ENCODE data around the gene HECA.
A peak's percentile ranks its signal among the peaks of the same experiment; 100 is the strongest.
"Not testable (repeated sequence)": the region's sequence is repeated elsewhere in the genome, so short reads cannot be mapped to it uniquely, and the experiment has no call there.

Gene HECA

GRCh38 chr6:139134817-139135577 is at the start of gene HECA:
Gene HECA, plus strand, starts transcription at chr6:139135080. Its CDS starts 317 bp downstream, at chr6:139135397.
- Mint-ChIP-seq H3K36me3 (ENCODE audit: low read depth) (peaks cover 28% of the 10 kb centered on the region), H3K4me1 (ENCODE audit: low read depth) (peaks cover 60% of the 10 kb centered on the region), H3K27me3 (ENCODE audit: low read depth) (no peaks in the 10 kb centered on the region), H3K9me3 (no peaks in the 10 kb centered on the region), H3K27ac (peak within 1 kb of the TSS; percentile 98), H3K4me3 (peak within 1 kb of the TSS; percentile 87)
- peak; percentile 98 for DNase-seq (ENCODE audit: low spot score)

- Mint-ChIP-seq H3K27me3 (ENCODE audit: low read depth) (peaks cover 4% of the 10 kb centered on the region), H3K27ac (no peak overlapping the region)
- no peak for DNase-seq (ENCODE audit: low spot score)
Observed at GRCh38 chr6:139091826-139092225, 43.1 kb upstream of the HECA start.

GRCh38 chr6:139099984-139100383 is 34.9 kb upstream of the HECA start:
- H3K27ac Mint-ChIP-seq, result peak overlapping the region; percentile 2
- no peaks in the 10 kb centered on the region for H3K9me3 Mint-ChIP-seq
- H3K4me3 Mint-ChIP-seq, result no peak overlapping the region
- no peaks in the 10 kb centered on the region for H3K36me3 Mint-ChIP-seq (ENCODE audit: low read depth)
- peaks cover 21% of the 10 kb centered on the region for H3K4me1 Mint-ChIP-seq (ENCODE audit: low read depth)
- peak; percentile 40 for DNase-seq (ENCODE audit: low spot score)
- no peaks in the 10 kb centered on the region for H3K27me3 Mint-ChIP-seq (ENCODE audit: low read depth)

More at GRCh38 chr6:139091826-139092225, 43.1 kb upstream of the HECA start:
- no peak overlapping the region for H3K4me3 Mint-ChIP-seq
- no peaks in the 10 kb centered on the region for H3K4me1 Mint-ChIP-seq (ENCODE audit: low read depth)
- peaks cover 2% of the 10 kb centered on the region for H3K36me3 Mint-ChIP-seq (ENCODE audit: low read depth)
- H3K9me3 Mint-ChIP-seq, result peaks cover 4% of the 10 kb centered on the region

GRCh38 chr6:139107051-139107450 is 27.8 kb upstream of the HECA start:
- Mint-ChIP-seq H3K4me3 (no peak overlapping the region), H3K9me3 (no peaks in the 10 kb centered on the region), H3K27me3 (ENCODE audit: low read depth) (no peaks in the 10 kb centered on the region), H3K36me3 (ENCODE audit: low read depth) (no peaks in the 10 kb centered on the region), H3K4me1 (ENCODE audit: low read depth) (peaks cover 18% of the 10 kb centered on the region), H3K27ac (no peak overlapping the region)
- no peak for DNase-seq (ENCODE audit: low spot score)

- Mint-ChIP-seq H3K4me1 (ENCODE audit: low read depth) (peaks cover 25% of the 10 kb centered on the region), H3K27me3 (ENCODE audit: low read depth) (no peaks in the 10 kb centered on the region), H3K27ac (no peak overlapping the region), H3K4me3 (no peak overlapping the region), H3K9me3 (no peaks in the 10 kb centered on the region), H3K36me3 (ENCODE audit: low read depth) (no peaks in the 10 kb centered on the region)
- DNase-seq (ENCODE audit: low spot score), result no peak
Observed at GRCh38 chr6:139108378-139108777, 26.5 kb upstream of the HECA start.

- no peak for DNase-seq (ENCODE audit: low spot score)
- Mint-ChIP-seq H3K27me3 (ENCODE audit: low read depth) (no peaks in the 10 kb centered on the region), H3K4me1 (ENCODE audit: low read depth) (peaks cover 35% of the 10 kb centered on the region), H3K36me3 (ENCODE audit: low read depth) (no peaks in the 10 kb centered on the region), H3K4me3 (no peak overlapping the region), H3K27ac (no peak overlapping the region), H3K9me3 (no peaks in the 10 kb centered on the region)
Observed at GRCh38 chr6:139109558-139109957, 25.3 kb upstream of the HECA start.

- no peaks in the 10 kb centered on the region for H3K27me3 Mint-ChIP-seq (ENCODE audit: low read depth)
- H3K36me3 Mint-ChIP-seq (ENCODE audit: low read depth), result no peaks in the 10 kb centered on the region
- no peaks in the 10 kb centered on the region for H3K9me3 Mint-ChIP-seq
- no peak overlapping the region for H3K27ac Mint-ChIP-seq
- H3K4me3 Mint-ChIP-seq, result no peak overlapping the region
- no peak for DNase-seq (ENCODE audit: low spot score)
- H3K4me1 Mint-ChIP-seq (ENCODE audit: low read depth), result peaks cover 52% of the 10 kb centered on the region
Observed at GRCh38 chr6:139112146-139112545, 22.7 kb upstream of the HECA start.

- H3K36me3 Mint-ChIP-seq (ENCODE audit: low read depth), result peaks cover under 1% of the 10 kb centered on the region
- DNase-seq (ENCODE audit: low spot score), result no peak
- peaks cover 54% of the 10 kb centered on the region for H3K4me1 Mint-ChIP-seq (ENCODE audit: low read depth)
- peak overlapping the region; percentile 85 for H3K27ac Mint-ChIP-seq
- H3K4me3 Mint-ChIP-seq, result peak overlapping the region; percentile 47
- peaks cover 3% of the 10 kb centered on the region for H3K9me3 Mint-ChIP-seq
- H3K27me3 Mint-ChIP-seq (ENCODE audit: low read depth), result no peaks in the 10 kb centered on the region
Observed at GRCh38 chr6:139112561-139112960, 22.3 kb upstream of the HECA start.

- Mint-ChIP-seq H3K4me1 (ENCODE audit: low read depth) (peaks cover 49% of the 10 kb centered on the region), H3K4me3 (no peak overlapping the region), H3K36me3 (ENCODE audit: low read depth) (peaks cover 12% of the 10 kb centered on the region), H3K27ac (no peak overlapping the region), H3K9me3 (peaks cover 20% of the 10 kb centered on the region), H3K27me3 (ENCODE audit: low read depth) (no peaks in the 10 kb centered on the region)
- no peak for DNase-seq (ENCODE audit: low spot score)
Observed at GRCh38 chr6:139114746-139115145, 20.1 kb upstream of the HECA start.

- Mint-ChIP-seq H3K36me3 (ENCODE audit: low read depth) (peaks cover 21% of the 10 kb centered on the region), H3K27ac (no peak overlapping the region), H3K4me1 (ENCODE audit: low read depth) (peaks cover 45% of the 10 kb centered on the region), H3K27me3 (ENCODE audit: low read depth) (no peaks in the 10 kb centered on the region), H3K9me3 (peaks cover 32% of the 10 kb centered on the region), H3K4me3 (peak overlapping the region; percentile 7)
- no peak for DNase-seq (ENCODE audit: low spot score)
Observed at GRCh38 chr6:139115989-139116758, 18.7 kb upstream of the HECA start.

GRCh38 chr6:139117734-139118133 is 17.1 kb upstream of the HECA start:
- H3K36me3 Mint-ChIP-seq (ENCODE audit: low read depth), result peaks cover 22% of the 10 kb centered on the region
- H3K27ac Mint-ChIP-seq, result no peak overlapping the region
- H3K27me3 Mint-ChIP-seq (ENCODE audit: low read depth), result no peaks in the 10 kb centered on the region
- peaks cover 34% of the 10 kb centered on the region for H3K4me1 Mint-ChIP-seq (ENCODE audit: low read depth)
- no peak for DNase-seq (ENCODE audit: low spot score)
- no peak overlapping the region for H3K4me3 Mint-ChIP-seq
- peaks cover 33% of the 10 kb centered on the region for H3K9me3 Mint-ChIP-seq

GRCh38 chr6:139119552-139119951 is 15.3 kb upstream of the HECA start:
- no peak overlapping the region for H3K27ac Mint-ChIP-seq
- H3K4me1 Mint-ChIP-seq (ENCODE audit: low read depth), result peaks cover 28% of the 10 kb centered on the region
- H3K36me3 Mint-ChIP-seq (ENCODE audit: low read depth), result peaks cover 22% of the 10 kb centered on the region
- DNase-seq (ENCODE audit: low spot score), result no peak
- H3K4me3 Mint-ChIP-seq, result no peak overlapping the region
- peaks cover 33% of the 10 kb centered on the region for H3K9me3 Mint-ChIP-seq
- H3K27me3 Mint-ChIP-seq (ENCODE audit: low read depth), result no peaks in the 10 kb centered on the region

- Mint-ChIP-seq H3K36me3 (ENCODE audit: low read depth) (peaks cover 23% of the 10 kb centered on the region), H3K4me1 (ENCODE audit: low read depth) (peaks cover 34% of the 10 kb centered on the region), H3K9me3 (peaks cover 28% of the 10 kb centered on the region)
- H3K27me3 Mint-ChIP-seq (ENCODE audit: low read depth); H3K27ac Mint-ChIP-seq; H3K4me3 Mint-ChIP-seq; DNase-seq (ENCODE audit: low spot score): not testable (repeated sequence)
Observed at GRCh38 chr6:139122823-139123222, 12.1 kb upstream of the HECA start.

GRCh38 chr6:139124887-139125672 is 9.8 kb upstream of the HECA start:
- peak; percentile 78 for DNase-seq (ENCODE audit: low spot score)
- H3K4me1 Mint-ChIP-seq (ENCODE audit: low read depth), result peaks cover 45% of the 10 kb centered on the region

More at GRCh38 chr6:139124887-139125672, 9.8 kb upstream of the HECA start:
- peaks cover 11% of the 10 kb centered on the region for H3K36me3 Mint-ChIP-seq (ENCODE audit: low read depth)
- H3K27ac Mint-ChIP-seq, result peak overlapping the region; percentile 95
- peak overlapping the region; percentile 71 for H3K4me3 Mint-ChIP-seq
- no peaks in the 10 kb centered on the region for H3K27me3 Mint-ChIP-seq (ENCODE audit: low read depth)
- H3K9me3 Mint-ChIP-seq, result peaks cover 10% of the 10 kb centered on the region
